AG09309 (cell line): ENCODE data around the gene UBE2D1.

Source experiments
- DNase-seq: peaks from one replicate; pipeline ENCODE4 v3.0.0-alpha.2; 2010; ENCODE audit warnings: low read depth
- H3K4me3 ChIP-seq: 2 replicates; pipeline ENCODE4 v1.5.1; 2011; ENCODE audit warnings: mild to moderate bottlenecking, low read depth, low read length, moderate library complexity; ENCODE audit not compliant: control insufficient read depth
- TF ChIP-seq, protein P1 (sequence below): IDR thresholded peaks from 2 replicates; pipeline ENCODE4 v1.5.1; 2011; ENCODE audit warnings: mild to moderate bottlenecking, low read depth, low read length, inconsistent platforms; ENCODE audit not compliant: insufficient read depth, control insufficient read depth; ENCODE audit errors: missing control alignments

Gene UBE2D1

DNA sequence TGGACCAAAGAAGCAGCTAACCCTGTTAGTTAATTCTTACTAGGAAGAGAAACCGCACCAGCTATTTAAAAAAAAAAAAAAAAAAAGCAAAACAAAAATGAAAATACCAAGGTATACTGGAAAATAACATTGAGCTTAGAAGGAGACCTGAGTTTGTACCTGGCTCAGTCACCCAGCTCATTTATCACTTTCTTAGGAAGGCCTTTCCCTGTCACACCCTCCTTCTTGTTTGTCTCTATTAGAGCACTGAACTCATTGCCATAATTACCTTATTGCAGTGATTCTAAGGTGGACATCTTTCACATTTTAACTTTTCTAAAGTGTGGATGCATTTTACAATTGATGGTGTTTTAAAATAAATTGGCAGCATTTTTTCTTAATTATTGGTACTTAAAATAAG, 24.1 kb downstream of the UBE2D1 start:
- DNase-seq = no peak
- TF ChIP-seq, protein P1, sequence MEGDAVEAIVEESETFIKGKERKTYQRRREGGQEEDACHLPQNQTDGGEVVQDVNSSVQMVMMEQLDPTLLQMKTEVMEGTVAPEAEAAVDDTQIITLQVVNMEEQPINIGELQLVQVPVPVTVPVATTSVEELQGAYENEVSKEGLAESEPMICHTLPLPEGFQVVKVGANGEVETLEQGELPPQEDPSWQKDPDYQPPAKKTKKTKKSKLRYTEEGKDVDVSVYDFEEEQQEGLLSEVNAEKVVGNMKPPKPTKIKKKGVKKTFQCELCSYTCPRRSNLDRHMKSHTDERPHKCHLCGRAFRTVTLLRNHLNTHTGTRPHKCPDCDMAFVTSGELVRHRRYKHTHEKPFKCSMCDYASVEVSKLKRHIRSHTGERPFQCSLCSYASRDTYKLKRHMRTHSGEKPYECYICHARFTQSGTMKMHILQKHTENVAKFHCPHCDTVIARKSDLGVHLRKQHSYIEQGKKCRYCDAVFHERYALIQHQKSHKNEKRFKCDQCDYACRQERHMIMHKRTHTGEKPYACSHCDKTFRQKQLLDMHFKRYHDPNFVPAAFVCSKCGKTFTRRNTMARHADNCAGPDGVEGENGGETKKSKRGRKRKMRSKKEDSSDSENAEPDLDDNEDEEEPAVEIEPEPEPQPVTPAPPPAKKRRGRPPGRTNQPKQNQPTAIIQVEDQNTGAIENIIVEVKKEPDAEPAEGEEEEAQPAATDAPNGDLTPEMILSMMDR = no peak
- no peak overlapping the region for H3K4me3 ChIP-seq

DNA sequence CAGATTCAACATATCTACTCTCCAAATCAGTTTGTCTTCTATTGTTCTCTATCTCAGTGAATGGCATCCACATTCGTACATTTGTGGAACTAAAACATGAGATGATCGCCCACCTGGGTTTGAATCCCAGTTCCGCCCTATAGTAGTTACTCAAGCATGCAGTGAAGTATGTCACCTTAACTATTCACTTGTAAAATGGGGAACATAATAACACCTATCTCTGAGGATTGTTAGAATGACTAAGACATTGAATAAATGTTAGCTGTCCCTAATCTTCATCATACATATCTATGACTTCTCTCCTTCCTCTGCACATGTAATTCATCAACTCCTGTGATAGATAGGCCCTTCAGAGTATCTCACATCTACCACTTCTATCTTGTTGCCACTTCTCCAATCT, 24.7 kb downstream of the UBE2D1 start:
- DNase-seq = no peak
- no peak overlapping the region for H3K4me3 ChIP-seq
- TF ChIP-seq, protein P1 = no peak

DNA sequence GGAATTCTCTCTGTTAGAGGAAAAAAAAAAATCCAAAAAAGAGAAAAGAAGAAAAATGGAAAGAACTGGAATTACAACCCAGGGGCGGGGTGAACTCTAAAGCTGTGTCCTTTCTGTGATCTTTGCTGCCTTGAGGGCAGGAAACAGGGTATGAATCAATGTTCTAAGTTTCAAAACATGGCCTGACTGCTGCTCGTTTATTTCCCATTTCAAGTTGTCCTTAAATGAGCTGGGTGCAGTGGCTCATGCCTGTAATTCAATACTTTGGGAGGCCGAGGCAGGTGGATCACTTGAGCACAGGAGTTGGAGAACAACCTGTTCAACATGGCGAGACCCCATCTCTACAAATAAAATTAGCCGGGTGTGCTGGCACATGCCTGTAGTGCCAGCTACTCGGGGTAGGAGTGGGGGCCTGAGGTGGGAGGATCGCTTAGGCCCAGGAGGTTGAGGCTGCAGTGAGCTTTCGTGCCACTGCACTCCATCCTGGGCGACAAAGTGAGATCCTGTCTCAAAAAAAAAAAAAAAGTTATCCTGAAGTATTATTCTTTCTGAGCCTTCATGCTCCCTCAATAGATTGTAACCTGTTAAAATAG, 25.7 kb downstream of the UBE2D1 start:
- TF ChIP-seq, protein P1 = no peak
- no peak overlapping the region for H3K4me3 ChIP-seq
- DNase-seq = no peak

DNA sequence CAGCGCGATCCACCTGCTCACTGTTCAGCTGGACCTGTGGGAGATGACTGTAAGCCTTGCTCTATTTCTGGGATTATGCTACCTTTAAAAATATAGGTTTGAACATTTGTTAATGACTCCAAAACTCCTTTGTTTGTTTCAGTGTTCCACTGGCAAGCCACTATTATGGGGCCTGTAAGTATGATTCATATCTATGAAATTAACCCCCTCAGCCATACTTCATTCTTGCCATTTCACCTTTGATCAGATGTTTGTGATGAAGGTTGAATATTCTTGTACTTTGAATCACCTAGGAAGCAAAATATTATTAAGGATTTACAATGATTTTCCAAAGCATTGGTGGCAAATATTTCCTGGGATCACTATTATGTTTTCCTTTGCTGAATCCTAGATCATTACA, 26.5 kb downstream of the UBE2D1 start:
- DNase-seq = no peak
- TF ChIP-seq, protein P1 = no peak
- no peak overlapping the region for H3K4me3 ChIP-seq

DNA sequence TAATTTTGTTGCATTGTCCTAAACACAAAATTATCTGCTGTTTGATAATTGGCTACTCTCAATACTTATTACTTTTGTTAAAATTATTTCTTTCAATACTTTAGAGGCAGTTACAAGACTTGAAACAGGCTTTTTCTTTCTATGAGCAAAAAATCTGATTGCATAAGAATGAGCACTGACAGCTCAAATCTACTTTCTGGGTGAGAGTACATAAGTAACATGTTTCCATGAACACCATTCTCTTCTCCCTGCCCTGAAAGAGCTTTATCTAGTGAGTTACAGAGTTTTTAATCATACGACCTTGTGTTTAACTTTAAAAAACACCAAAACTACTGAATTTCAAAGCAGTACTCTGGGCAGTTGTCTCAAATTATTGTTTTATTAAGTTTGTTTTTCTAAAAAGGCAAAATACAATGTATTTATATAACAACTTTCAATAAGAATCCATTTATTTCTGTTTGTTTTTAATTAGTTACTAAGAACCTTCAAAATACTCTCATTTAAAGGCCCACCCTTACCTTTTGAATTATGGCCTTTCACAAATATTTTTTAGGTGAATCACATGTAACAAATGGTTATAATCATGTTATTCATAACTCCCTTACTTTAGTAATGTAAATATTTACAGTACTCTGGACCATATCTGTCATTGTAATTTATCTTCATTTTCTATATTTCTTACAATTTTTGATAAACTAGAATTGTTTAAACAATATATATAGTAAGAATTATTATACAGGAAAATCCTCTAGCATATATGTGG, 27.4 kb downstream of the UBE2D1 start:
- no peak for DNase-seq
- TF ChIP-seq, protein P1 = no peak
- no peak overlapping the region for H3K4me3 ChIP-seq

DNA sequence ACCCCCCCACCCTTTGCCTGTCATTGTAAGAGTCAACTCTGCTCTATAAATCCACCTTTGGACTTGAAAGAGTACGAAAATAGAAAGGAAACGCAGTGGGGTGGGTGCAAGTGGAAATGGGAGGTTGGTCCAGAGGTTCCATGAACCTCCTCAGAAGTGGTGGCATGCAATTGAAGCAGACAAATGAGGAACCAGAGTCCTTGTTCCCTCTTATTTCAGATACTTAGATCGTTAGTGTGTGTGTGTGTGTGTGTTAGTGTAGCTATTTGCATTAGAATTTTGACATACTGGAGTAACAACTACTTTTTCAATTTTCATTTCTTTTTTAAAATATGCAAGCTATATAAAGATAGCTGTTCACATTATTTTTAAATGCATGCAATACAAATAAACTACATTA, 32.3 kb downstream of the UBE2D1 start:
- no peak for DNase-seq
- TF ChIP-seq, protein P1 = no peak
- no peak overlapping the region for H3K4me3 ChIP-seq
